Activated CD4-positive, alpha-beta T cell treated with anti-CD3 and anti-CD28 coated beads for 1 hour (primary cell): ENCODE measurements around the gene ZNF444.

Source experiments
- DNase-seq: peaks from one replicate; pipeline ENCODE4 v3.0.0-alpha.2; 2020

The ZNF444 gene

DNA sequence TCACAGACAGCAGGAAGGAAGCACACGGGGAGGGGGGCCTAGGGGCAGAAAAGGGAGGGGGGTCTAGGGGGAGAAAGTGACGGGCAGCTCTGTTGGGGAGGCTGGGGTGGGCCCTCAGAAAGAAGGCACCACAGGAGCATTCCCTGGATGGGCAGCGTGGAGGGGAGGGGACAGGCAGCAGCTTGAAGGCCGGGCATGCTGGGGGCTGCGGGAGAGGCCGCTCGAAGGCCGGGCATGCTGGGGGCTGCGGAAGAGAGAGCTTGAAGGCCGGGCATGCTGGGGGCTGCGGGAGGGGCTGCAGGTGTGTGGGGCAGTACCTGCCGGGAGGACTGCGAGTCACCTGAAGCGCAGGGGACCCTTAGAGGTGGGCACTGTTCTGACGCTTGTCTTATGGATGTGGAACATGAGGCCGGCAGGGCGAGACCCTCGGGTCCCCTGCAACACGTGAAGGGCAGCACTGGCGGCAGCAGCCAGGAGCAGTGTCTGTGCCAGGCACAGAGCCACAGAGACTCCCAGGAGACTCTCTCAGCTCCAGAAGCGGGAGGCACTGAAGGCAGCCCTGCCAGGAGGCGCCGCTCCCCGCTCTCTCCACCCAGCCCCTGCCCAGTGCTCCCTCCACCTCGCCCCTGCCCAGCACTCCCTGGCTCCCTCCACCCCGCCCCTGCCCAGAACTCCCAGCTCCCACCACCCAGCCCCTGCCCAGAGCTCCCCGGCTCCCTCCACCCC, 33.3 kb upstream of the ZNF444 start:
- DNase-seq = no peak

DNA sequence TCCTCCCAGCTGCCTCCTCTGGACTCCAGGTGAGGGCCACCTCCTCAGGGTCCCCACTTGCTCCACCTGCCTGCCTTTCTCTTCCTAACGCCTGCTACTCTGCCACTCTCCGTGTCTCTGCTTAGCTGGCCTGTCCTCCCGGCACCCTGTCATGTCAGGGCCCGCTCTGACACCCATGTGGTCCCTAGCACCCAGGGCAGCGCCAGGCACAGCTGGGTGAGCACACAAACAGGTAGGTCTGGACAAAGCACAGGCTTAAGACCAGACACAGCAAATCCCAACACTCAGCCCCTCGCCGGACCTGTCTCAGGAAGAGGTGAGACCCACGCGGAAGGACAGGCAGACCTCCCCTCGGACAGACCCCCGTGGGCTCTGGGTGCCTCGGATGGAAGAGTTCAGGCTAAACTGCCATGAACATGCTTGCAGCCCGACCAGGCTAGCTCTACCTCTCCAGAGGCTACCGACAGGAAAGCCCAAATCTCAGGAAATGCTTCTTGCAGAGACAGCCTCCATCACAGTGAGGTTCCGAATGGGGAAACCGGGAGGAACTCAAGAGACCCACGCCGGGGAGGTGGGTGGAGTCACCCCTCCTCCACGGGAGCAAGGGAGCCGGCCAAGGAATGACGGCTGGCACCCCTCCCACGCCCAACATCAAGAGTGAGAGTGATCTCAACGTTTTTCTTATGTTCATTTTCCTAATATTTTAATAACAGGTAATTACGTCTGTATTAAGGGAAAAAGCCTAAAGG, 32.5 kb upstream of the ZNF444 start:
- DNase-seq = no peak

DNA sequence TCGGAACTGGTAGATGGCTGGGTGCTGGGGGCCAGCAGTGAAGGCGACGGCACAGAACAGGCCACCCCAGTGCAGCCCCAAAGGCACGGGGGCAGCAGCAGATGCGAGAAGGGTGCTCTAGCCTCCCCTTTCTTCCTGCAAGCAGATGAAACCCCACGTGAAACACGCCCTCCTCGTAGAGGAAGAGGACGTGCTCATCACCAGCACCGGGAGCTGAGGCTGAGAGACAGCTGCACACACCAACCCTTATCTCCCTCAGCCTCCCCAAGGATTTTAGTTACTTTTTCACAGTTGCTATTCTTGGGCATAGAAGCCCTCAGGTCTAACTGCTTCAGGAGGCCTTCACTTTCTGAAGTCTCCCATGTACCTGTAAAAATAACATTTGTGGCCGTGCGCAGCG, 31.9 kb upstream of the ZNF444 start:
- DNase-seq = no peak

DNA sequence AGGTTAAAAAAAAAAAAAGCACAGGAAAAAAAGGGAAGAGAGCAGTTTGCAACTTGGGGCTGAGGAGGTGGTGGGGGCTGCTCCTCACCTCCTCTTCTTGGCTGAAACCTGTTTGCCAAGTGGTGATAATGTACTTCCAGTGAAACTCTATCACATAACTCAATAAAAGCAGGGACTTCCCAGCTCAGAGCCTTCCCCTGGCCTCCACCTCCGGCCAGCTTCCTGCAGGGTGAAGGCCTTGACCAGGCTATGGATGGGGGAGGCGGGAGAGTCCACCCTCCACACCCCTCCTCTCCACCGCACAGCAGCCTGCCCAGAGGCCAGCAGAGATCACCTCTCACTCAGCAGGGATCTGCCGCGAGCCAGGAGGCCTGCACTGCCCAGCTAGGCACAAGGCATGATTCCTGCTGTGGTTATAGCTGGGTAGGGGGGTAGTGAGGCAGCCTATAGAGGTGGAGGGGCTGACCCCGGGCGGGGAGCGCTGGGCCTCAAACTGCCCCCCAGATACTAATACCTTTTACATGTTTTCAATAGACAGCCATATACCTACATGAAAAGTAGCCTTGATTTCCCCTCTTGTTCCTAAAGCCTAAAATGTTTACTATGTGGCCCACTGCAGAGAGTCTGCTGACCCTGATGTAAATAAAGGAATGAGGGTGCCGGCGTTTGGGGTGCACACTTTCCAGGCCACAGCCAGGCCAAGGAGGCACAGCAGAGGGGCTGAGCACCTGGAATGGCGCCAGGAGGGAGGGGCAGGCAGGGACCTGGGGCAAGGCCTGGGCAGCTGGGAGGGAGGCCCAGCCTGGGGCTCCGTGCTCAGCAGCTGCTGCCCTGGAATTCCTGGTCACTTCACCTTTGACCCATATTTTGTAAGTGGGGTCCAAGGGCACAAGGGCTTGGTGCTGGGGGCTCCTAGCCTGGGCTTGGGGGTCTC, 30.3 kb upstream of the ZNF444 start:
- DNase-seq = no peak

DNA sequence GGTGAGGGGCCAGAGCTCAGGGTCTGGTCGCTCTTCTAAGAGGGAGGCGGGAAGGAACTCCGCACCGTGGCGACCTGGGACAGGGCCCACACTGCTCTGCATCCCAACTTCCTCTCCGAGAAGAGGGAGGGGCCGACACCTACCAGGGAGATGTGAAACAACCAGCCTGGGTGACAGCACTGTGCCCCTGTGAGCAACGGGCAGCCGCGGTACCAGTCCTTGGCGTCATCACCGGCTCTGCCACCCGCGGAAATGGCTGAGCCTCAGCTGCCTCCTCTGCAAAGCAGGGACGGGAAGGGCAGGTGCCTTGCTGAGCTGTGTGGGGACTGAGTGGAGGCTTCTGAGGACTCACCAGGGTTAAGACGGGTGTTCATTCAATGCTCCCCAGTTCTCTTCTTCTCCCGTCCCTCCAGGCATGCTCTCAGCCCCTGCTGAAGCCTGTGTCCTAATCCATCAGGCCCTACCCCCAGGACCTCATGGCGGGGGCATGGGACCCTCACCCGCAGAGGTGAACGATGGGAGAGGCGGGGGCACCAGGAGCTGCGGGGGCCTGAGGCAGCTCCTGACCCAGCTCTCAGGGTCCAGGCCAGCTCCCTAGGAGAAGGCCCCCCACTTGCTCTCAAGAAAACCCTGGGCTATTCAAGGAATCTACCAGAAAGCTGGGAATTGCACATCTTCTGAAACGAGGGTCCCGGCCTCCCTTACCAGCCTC, 29.3 kb upstream of the ZNF444 start:
- DNase-seq = no peak

DNA sequence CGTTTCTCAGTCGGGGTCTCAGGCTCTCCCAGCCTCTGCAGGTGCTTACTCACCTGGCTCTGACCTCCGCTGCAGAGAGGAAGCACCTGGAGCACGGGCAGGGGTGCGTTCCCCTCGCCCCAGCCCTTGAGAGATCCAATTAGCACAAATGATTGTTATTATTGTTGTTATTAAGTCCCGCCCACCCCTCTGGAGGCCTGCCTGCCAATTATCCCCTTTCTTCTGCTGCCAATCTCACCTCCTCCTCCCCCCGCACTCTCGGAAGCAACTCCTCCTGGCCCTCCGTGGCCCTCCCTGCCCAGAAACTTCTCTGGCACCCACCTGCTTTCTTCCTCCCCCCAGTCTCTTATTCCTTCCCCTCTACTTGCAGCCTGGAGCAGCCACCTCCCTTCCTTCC, 28.8 kb upstream of the ZNF444 start:
- DNase-seq = no peak

DNA sequence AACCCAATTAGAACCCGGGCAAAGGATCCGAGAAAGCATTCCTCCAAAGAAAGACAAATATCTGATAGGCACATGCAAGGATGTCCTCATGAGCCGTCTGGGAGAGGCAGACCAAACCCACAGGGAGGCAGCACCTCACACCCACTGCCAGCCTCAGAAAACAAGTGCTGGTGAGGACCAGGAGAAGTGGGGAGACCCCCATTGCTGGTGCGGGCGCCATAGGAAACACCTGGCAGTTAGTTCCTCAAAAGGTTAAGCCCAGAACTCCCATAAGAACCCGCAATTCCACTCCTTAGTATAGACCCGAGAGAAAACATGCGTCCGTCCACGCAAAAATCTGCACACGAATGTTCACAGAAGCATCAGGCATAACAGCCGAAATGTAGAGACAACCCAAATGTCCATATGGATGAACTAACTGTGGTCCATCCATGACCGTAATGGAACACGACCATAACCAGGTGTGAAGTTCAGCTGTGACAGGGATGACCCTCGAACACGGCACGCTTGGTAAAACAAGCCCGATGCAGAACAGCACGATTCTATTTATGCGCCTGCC, 27.9 kb upstream of the ZNF444 start:
- no peak for DNase-seq

DNA sequence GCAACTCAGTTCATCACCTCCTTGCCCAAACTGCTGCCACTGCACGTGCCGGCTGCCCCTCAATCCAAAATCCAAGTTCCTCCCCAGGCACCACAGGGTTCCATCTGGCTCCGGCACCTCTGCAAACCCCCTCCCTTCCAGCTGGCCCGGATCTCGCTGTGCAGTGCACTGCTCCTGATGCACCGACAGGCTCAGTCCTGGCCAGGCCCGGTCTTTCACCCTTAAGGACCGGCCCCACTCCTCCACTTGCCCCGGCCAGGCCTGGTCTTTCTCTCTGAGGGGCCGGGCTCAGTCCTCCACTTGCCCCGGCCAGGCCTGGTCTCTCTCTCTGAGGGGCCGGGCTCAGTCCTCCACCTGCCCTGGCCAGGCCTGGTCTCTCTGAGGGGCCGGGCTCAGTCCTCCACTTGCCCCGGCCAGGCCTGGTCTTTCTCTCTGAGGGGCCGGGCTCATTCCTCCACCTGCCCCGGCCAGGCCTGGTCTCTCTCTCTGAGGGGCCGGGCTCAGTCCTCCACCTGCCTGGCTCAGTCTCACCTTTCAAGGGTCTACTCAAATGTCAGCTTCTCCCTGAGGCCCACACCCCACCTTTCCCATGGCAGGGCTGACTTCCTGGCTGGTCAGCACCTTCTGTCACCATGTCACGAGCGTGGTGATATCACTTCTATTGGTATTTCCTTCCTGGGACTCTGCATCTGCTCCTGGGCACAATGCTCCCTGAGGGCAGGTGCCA, 26.9 kb upstream of the ZNF444 start:
- DNase-seq = no peak

DNA sequence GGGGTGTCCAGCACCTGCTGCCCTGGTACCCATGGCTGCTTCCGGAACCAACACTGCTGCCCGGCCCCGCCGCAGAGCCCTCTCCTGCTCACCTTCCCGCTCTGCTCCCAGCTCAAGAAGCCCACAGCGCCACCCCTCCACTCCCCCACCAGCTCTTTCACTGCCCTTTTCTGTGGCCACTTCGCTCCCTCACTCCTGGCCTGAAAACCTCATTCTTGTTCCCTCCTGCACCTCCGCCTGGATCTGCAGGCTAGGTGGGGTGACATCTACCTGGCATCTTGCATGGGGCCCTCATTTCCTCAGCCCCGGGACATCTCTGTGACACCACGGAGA, 26.3 kb upstream of the ZNF444 start:
- DNase-seq = no peak

DNA sequence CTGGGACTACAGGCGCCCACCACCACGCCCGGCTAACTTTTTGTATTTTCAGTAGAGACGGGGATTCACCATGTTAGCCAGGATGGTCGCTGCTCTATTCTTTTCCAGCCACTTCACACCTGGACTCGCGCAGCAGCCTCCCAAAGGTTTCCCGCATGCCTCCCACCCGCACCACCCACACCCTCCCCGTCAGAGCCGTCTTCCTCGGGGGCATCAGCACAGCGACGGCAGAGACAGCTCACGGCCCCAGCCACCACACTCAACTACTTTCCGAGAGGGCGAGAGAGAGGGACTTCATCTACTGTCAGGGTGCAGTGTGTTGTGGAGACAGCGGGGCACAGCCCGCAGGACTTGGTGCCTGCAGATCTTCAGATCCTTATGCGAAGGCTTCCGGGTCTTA, 25.6 kb upstream of the ZNF444 start:
- no peak for DNase-seq

DNA sequence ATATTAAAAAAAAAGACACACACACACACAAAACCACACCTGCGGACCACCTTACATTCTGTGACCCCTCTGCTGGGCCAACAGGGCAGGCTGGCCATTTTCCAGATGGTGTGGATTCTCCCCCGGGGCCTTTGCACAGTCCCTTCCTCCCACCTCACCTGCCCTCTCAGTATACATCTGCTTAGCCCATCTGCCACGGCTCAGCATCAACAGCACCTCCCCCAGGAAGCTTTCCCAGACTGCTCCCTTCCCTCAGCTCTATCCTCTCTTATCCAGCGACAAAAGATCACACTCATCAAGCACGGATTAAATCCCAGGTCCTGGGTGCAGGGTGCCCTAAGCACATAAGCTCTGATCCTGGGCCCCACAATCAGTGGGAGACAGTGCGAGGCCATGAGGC, 24.5 kb upstream of the ZNF444 start:
- DNase-seq = no peak

DNA sequence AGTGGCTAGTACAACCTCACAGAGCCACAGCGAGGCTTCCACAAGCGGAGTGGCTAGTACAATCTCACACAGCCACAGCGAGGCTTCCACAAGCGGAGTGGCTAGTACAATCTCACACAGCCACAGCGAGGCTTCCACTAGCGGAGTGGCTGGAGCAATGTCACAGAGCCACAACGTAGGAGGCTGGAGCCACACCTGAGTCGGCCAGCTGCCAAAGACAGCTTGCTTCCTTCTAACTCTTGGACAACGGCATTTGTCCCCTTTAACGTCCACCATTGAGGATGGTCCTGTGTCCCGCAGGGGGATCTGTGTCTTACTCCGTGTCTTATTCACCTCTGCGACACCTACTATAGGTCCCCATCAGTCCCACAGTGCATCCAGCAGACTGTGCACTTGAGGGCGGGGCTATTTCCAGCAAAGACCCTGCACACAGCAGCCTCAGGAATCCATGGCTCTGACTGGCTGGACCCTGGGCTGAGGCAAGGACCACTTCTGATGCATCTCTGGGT, 23.7 kb upstream of the ZNF444 start:
- DNase-seq = no peak

DNA sequence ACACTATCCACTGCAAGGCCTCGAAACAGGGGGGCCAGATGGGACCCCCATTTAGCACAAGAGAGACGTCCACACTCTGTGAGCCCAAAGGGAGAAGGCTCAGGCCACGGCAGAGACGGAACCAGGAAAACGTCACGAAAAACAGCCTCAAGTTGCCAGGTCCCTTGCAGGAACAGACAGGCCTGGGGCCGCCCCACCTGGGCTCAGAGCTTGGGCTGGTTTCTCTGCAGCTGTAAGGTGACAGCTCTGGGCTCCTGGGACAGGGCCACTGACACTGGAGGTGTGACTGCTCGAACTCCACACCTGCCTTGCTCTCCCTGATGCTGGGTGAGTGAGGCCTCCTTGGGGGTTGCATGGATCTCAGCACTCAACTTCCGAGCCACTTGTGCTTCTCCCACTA, 23.2 kb upstream of the ZNF444 start:
- no peak for DNase-seq

DNA sequence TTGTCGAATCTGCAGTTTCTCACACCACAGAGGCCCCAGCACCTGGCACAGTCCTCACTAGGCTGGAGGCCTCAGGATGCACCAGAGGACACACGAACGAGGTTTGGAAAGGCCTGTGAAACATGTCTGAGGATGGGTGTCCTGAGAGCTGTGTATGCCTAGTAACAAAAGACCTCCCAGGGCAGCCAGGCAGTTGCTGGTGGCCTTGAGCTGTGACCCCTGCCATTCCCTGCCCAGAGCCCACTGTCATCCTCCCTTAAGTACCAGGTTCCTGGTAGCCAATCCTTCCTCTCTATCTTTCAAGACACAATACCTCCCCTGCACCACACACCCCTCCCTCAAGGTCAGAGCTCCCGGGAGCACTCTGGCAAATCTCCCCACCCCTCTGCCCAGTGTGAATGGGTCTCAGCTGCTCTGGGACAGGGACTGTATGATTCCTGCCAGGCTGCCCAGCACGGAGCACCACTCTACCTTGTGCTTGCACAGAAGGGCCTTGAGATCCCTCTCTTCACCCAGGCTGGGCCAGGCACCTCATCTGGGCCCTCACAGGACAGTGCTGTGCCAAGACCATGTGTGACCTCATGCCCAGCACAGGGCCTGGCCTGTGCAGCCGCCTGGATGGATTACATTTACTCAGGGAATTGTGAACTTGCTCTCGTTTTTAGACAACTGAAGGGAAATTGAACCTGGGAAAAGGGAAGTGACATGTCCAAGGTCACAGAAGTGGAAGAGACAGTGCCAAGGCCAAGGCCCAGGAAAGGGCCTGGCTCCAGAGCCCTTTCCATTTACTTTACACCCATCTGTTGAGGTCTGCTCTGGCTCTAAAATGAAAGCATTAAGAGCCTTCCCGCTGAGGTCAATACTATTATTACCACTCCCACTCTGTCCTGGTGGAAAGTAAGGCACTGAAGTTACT, 22.2 kb upstream of the ZNF444 start:
- DNase-seq = no peak

DNA sequence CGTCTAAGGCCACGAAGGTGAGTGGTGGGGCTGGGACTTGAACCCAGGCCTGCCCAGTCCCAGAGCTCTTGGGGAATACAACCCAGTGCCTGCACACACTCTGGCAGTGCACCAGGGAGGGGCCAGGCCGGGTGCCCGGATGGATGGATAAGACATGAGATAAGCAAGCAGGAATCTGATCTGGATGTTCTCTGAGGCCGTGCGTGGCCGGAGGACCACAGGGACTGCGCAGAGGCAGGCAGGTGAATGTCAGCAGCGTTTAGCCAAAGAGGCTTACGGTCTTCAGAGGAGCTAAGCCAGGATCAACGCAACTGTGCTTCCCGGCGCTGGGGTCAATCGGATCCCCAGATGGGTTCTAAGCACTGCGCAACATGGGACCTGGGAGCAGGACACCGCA, 21.5 kb upstream of the ZNF444 start:
- DNase-seq = no peak

DNA sequence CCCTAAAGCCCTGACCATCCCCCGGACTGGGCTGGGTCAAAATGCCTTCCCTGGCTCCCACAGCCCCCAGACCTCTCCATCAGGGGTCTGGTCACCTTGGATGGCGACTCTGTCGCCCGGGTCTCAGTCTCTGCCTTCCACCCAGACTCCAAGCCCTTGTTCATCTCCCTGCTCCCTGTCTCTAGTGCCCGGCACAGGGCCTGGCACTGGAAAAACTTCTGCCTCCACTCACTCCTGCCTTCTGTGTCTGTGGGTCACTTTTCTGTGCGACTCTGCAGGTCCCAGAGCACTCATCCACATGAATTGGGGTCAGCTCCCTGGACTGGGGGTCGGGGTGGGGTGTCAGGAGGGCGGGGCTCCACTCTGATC, 21.1 kb upstream of the ZNF444 start:
- DNase-seq = no peak

DNA sequence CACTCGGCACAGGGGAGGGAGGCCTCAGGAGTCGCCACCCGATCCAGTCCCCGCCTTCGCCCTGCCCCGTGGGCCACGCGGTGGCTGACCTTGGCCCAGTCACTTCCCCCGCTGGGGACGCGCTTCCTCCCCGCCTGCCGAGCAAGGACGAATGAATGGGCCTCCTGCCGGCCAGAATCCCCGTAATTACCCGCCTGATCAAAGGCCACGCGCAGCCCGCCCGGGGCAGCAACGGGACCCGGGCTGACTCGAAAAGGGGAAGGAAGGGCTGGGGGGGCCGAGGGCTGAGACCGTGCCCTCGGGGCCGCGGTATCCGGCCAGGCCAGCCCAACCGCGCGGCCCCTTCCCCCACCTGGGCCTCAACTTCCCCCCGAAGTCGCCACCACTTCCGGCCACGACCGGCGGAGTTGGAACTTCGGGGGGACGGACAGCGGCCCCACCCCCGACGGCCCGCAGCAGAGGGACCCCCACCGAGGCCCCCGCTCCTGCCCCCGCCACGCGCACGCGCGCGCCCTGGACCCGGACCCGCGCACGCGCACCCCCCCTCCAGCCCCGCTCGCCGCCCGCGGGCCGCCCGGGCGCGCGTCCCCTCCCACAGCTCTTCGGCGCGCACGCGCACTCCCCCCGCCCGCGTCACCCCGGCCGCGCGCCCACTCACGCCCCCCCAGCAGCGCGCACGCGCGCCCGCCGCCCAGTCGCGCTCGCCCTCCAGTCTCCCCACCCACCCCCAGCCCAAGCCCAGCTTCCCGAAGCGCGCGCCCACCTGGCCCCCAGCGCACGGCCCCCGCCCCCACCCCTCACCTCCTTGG, 20.5 kb upstream of the ZNF444 start:
- DNase-seq = peak; percentile 71

DNA sequence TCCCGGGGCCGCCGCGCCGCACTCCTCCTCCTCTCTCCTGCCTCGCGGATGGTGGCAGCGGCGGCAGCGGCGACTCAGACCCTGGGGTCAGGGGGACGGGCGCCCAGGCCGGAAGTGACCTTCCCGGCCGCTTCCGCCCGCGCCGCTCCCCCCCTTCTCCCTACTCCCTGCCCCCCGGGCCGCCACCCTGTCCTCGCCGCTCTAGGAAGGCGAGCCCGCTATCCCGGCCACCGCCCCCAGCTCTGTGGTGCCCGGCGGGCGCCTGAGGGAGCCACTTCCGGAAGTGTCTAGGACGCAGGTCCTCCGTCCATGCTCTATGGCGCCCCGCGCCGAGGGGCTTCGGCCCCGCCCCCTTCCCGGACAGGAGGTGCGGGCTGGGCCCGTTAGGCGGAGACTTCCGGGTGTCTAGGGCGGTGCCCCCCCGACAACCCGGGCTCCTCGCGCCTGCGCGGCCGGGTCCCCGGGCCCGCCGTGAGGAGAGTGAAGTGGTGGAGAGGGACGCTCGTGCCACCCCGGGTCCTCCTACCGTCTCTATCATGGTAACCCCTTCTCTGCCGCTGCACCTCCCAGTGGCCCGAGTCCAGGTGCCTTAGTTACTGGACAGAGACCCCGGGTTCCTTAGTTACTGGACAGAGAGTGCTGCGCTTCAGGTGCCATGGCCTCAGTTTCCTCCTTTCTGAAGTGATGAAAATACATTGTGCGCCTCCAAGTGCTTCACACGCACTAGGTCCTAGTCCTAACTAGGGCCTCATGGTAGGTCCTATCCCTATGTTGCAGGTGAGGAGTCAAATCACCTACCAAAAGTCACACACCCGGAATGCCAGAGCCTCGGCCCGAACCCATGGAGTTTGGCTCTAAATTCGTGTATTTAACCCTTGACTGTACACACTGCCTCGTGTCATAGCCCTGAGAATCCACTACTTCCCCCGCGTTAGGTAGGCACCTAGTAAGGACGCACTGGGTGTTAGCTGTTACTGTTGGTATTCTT, 19.6 kb upstream of the ZNF444 start, which contains the start of gene ZNF787:
ZNF787 (minus strand) TSS at position 116 of the 988 bp plus-strand sequence. CDS start 18,078 bp downstream, outside the sequence.
- DNase-seq = peak; percentile 97
